ENCODE data around the gene DBNDD2.

DNA sequence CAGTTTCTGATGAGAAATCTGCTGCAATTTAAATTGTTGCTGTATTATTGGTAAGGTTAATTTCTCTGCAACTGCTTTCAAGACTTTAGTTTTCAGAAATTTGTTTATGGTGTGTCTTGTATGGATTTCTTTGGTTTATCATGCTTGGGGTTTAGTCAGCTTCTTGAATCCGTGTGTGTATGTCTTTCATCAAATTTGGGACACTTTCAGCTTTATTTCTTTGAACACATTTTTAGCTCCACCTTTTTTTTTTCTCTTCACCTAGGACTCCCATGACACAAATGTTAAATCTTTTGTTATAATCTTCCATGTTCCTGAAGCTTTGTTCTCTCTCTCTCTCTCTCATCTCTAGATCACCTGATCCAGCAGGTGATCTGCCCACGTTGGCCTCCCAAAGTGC lies 16.5 kb upstream of the DBNDD2 start:
- TF ChIP-seq CTCF (IDR thresholded peaks at IDR 0.05) (no peak), POLR2A (IDR thresholded peaks at IDR 0.05) (no peak)
